ENCODE data around the gene KRT2.

DNA sequence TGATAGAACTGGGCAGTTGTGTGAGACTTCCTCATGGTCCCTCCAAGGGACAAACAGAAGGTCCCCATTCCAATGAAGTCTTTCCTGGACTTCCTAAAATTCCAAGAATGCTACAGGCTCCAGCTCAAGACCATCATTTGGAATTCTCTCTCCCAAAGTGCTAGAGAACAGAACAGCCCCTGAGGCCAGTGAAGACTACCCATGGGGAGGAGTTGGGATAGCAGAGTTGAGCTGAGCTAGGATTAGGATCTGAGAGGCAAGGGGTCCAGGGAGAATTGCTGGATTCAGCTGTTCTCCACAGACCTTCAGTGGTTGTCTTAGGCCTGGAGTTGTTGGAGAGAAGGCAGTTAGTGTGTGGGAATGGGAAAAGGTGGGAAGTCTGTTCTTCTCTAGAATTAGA lies 17.4 kb upstream of the KRT2 start:
- TF ChIP-seq, protein P1, sequence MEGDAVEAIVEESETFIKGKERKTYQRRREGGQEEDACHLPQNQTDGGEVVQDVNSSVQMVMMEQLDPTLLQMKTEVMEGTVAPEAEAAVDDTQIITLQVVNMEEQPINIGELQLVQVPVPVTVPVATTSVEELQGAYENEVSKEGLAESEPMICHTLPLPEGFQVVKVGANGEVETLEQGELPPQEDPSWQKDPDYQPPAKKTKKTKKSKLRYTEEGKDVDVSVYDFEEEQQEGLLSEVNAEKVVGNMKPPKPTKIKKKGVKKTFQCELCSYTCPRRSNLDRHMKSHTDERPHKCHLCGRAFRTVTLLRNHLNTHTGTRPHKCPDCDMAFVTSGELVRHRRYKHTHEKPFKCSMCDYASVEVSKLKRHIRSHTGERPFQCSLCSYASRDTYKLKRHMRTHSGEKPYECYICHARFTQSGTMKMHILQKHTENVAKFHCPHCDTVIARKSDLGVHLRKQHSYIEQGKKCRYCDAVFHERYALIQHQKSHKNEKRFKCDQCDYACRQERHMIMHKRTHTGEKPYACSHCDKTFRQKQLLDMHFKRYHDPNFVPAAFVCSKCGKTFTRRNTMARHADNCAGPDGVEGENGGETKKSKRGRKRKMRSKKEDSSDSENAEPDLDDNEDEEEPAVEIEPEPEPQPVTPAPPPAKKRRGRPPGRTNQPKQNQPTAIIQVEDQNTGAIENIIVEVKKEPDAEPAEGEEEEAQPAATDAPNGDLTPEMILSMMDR (IDR thresholded peaks at IDR 0.05; ENCODE audit: insufficient read depth, low read depth, low read length), result no peak
- TF ChIP-seq EZH2 (IDR thresholded peaks at IDR 0.05; ENCODE audit: insufficient read depth, low read length), result no peak

Data from astrocyte (in vitro differentiated cells and primary cell).